HG03469 (cell line): ENCODE results near the gene NUDT3.
"Not testable (repeated sequence)": the region's sequence is repeated elsewhere in the genome, so short reads cannot be mapped to it uniquely, and the experiment has no call there.

ENCODE experiments used
- ATAC-seq: cut with Tn5 transposase; IDR thresholded peaks from one replicate; pipeline ENCODE4 v1.9.1; 2021; ENCODE audit warnings: mild to moderate bottlenecking, moderate library complexity, moderate number of reproducible peaks; ENCODE audit not compliant: unreplicated experiment

Gene NUDT3

DNA sequence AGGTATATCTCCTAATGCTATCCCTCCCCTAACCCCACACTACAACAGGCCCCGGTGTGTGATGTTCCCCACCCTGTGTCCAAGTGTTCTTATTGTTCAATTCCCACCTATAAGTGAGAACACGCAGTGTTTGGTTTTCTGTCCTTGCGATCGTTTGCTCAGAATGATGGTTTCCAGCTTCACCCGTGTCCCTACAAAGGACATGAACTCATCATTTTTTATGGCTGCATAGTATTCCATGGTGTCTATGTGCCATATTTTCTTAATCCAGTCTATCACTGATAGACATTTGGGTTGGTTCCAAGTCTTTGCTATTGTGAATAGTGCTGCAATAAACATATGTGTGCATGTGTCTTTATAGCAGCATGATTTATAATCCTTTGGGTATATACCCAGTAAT, 20.6 kb downstream of the NUDT3 start:
- ATAC-seq: not testable (repeated sequence)

DNA sequence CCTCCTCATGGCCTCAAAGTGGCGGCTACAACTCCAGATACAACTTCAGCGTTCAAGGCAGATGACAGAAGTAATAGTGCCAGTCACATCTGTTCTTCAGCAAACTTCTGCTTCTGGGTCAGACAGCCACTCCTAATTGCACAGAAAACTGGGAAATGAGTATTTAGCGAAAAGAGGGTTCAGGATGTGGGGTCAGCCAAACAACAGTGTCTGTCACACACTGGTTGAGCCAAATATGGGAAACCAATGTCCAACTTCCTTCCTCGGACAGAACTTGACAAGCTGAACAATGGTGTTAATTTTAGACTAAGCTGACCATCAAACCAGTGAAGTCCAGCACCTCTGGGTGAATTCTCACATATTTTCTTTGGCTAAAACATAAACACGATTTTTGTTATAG, 22.1 kb downstream of the NUDT3 start:
- ATAC-seq: no peak

DNA sequence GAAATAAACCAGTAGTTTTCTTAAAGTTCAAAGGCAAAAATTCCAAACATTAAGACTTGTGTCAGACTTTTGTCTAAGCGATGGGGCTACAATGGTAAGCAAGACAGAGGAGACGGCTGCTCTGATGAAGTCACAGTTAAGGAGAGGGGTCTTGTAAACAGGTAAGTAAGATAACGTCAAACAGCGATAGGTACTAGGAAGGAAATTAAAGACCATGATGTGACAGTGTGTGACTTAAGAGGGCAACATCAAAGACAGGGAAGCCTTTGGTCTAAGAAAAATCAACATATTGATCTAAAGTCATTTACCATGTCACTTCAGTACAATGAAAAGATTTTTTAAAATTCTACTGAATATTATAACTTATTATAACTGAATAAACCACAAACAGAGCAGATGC, 23.1 kb downstream of the NUDT3 start:
- no peak for ATAC-seq

DNA sequence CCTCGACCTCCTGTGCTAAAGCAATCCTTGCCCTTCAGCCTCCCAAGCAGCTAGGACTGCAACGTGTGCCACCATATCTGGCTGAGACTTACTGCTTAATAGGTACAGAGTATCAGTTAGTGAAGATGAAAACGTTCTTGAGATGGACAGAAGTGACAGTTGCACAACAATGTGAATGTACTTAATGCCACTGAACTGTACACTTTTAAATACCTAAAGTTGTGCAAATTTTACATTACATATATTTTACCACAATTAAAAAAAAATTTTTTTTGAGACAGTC, 25.9 kb downstream of the NUDT3 start:
- ATAC-seq: no peak

DNA sequence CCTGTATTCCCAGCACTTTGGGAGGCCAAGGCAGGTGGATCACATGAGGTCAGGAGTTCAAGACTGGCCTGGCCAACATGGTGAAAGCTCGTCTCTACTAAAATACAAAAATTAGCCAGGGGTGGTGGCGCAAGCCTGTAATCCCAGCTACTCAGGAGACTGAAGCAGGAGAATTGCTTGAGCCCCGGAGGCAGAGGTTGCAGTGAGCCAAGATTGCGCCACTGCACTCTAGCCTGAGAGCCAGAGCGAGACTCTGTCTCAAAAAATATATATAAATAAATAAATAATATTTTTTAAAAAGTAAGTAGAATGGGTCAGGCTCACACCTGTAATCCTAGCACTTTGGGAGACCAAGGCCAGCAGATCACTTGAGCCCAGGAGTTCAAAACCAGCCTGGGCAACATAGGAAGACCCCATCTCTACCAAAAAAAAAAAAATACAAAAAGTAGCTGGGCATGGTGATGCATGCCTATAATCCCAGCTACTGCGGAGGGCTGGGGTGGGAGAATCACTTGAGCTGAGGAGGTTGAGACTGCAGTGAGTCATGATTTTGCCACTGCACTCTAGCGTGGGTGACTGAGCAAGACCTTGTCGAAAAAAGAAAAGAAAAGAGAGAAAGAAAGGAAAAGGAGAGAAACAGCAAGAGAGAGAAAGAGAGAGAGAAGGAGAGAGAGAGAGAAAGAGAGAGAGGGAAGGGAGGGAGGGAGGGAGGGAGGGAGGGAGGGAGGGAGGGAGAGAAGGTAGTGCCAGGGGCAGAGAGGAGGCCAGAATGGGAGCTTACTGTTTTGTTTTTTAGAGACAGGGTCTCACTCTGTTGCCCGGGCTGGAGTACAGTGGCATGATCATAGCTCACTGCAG, 26.5 kb downstream of the NUDT3 start:
- not testable (repeated sequence) for ATAC-seq

DNA sequence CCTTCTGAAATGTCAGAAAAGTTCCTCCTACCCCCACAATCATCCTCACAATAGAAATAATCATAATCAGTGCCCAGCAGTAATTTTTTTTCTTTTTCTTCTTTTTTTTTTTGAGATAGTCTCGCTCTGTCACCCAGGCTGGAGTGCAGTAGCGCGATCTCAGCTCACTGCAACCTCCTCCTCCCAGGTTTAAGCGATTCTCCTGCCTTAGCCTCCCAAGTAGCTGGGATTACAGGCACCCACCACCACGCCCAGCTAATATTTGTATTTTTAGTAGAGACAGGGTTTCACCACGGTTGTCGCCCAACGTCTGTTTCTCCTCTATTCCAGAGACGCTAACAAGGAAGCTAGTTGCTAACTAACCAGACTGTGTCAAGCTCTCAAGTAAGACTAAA, 28.8 kb downstream of the NUDT3 start:
- not testable (repeated sequence) for ATAC-seq

DNA sequence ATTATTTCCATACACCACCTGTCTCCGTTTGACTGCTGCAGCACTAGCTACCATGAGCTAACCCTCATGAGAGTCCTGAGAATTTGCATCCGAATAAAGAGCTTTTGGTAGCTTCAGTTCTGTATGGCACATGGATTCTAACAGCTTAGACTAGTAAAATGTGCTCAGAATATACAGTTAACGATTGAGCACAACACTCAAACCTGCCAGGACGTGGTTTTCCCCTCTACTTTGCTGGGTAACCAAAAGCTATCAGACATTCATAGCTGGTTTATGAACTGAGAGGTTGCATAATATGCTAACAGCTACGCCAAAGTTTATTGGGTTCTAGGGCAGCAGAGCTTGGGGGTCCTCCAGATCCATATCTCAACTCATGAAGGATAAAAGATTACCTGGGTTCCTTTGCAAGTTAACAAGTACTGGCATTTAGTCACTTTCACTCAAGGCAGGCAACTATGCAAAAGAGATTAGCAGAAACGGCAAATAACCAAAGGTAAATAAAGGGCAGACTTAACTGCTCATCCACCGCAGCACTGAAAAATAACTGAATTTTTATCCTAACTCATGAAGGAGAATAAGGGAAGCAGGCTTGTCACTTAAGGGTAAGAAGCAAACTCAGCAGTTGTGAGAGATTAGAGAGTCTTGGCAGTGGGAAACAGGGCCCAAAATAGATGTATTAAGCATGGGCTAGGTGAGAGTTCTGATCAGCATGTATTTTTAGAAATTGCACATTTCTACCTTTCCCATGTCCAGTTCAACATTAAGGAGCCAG, 29.4 kb downstream of the NUDT3 start:
- no peak for ATAC-seq

DNA sequence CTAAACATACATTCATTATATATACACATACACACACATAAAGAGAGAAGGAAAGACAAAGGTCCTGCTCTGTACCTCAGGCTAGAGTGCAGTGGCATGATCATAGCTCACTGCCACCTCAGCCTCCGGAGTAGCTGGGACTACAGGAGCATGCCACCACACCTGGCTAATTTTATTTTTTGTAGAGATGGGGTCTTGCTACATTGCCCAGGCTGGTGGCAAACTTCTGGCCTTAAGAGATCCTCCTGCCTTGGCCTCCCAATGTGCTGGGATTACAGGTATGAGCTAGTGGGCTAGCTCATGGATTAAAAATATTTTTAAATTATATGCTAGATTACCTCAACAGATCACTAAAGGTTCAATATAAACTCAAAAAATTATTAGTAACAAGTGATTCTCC, 30.3 kb downstream of the NUDT3 start:
- ATAC-seq: no peak

DNA sequence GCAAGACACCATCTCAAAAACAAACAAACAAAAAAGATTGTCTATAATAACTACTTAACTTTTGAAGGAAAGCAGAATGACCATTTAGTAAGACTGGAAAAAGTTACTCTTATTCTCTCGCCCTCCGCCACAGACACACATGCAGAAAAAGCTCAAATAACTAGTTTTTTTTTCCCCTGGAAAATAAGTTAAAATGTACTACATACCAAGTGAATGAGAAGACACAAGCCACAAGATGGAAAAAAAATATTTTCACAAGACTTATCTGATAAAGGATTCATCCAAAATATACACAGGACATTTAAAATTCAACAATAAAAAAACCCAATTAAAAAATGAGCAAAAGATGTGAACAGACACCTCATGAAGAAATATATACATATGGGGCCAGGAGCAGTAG, 31.9 kb downstream of the NUDT3 start:
- no peak for ATAC-seq

DNA sequence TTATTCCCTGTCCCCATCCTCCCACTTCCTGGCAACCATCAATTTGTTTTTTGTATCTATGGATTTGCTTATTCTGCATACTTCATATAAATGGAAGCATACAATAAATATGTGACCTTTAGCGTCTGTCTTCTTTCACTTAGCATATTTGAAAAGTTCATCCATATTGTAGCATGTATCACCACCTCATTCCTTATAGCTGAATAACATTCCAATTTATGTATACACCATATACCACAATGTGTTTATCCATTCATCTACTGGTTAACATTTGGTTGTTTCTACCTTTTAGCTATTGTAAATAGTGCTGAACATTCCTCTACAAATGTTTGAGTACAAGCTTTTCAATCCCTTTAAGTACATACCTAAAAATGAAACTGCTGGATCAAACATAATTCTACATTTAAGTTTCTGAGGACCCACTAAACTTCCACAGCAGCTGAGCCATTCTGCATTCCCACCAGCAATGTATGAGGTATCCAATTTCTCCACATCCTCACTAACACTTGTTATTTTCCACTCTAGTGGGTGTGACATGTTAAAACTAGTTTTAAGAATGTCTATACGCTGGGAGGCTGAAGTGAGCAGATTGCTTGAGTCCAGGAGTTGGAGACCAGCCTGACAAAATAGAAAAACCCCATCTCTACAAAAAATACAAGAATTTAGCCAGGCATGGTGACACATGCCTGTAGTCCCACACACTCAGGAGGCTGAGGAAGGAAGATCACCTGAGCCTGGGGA, 32.9 kb downstream of the NUDT3 start:
- no peak for ATAC-seq

DNA sequence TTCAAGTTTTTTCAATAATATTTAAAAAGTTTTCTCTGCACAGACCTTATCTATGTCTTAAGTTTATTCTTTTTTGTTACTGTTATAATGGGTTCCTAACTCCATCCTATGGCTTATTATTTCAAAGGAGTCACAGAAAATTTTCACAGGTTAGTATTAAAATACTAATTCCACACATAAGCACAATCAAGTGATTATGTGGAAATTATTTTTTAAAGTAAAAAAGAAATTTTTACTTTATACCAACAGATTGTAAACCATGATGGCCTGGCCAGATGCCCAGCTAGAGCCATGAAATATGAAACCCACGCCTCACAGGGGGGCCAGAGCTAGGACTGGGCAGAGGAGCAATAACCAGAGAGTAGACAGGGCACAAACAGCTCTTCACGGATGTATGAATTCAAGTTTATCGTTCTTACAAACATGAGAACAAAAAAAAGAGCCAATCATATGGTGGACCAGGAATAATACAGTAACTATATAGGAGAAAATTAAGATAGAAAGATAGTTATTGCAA, 34.0 kb downstream of the NUDT3 start:
- no peak for ATAC-seq

DNA sequence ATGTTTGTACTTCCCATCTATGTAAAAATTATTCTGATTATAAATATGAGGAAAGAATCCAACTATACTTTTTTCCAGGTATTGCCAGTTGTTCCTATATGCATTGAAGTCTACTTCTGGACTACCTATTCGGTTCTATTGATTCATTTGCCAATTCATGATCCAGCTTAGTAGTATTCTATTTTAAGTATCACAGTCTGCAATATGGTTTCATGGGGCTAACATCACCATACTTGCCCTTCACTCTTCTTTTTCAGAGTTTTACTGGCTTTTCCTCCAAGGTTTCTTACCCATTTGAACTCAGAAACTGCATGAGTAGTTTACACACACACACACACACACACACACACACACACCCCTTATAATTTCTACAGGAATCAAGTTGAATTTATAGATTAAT, 34.5 kb downstream of the NUDT3 start:
- ATAC-seq: no peak

DNA sequence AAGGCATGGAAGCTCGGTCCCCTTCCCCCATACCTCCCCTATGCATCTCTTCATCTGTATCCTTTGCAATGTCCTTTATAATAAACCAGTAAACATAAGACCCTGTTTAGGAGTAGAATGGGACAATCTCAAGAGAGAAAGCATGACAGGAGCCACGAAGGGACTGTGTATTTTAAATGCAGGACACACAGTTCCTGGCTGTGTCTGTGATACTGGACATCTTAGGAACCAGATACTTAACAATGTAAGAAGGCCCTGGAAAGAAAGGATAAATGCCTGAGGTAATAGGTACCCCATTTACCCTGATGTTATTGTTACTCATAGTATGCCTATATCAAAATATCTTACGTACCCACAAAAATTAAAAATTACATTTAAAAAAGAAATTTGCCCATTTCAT, 36.6 kb downstream of the NUDT3 start:
- ATAC-seq: no peak

DNA sequence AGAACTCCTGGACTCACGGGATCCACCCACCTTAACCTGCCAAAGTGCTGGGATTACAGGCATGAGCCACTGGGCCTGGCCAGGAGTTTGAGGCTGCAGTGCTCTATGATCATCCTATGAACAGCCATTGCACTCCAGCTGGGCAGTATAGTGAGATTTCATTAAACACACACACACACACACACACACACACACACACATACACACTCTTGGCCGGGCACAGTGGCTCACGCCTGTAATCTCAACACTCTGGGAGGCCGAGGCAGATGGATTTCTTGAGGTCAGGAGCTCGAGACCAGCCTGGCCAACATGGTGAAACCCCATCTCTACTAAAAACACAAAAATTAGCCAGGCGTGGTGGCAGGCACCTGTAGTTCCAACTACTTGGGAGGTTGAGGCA, 38.2 kb downstream of the NUDT3 start:
- not testable (repeated sequence) for ATAC-seq

DNA sequence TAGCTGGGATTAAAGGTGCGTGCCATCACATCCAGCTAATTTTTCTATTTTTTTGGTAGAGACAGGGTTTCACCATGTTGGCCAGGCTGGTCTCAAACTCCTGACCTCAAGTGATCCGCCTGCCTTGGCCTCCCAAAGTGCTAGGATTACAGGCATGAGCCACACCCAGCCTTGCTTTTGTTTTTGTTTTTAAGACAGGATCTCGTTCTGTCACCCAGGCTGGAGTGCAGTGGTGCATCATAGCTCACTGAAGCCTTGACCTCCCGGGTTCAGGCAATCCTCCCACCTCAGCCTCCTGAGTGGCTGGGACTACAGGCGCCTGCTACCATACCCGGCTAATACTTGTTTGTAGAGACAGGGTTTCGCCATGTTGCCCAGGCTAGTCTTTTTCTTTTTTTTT, 38.9 kb downstream of the NUDT3 start:
- ATAC-seq: not testable (repeated sequence)

DNA sequence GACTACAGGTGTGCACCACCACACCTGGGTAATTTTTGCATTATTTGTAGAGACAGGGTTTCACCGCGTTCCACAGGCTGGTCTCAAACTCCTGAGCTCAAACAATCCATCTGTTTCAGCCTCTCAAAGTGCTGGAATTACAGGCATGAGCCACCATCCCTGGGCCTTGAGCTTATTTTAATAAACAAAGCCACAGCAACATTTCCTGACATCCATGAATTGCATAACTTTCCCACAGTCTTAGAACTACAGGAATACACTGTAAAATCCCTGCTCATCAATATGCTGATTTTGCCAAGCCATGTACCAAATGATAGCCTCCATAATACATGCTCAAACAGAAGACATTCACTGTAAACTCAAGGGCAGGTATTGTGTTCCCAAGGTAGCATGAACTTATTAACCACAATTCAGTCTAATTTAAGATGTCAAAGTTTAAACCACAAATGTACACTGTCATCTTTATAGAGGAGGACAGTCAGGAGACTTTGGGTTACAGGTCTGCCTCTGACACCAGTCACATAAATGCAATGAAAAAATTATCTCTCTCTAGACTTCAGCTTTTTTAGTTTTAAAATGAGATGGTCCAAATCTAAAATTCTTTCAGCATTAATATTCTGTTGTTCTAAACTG, 40.0 kb downstream of the NUDT3 start:
- ATAC-seq: no peak

DNA sequence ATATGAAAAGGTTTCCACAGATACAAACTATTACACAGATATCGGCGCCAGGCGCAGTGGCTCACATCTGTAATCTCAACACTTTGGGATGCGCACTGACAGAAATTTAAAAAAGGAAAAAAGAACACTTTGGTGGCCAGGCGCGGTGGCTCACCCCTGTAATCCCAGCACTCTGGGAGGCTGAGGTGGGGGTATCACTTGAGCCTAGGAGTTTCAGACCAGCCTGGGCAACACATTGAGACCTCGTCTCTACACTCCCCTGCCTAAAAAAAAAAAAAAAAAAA, 41.6 kb downstream of the NUDT3 start:
- ATAC-seq: no peak

DNA sequence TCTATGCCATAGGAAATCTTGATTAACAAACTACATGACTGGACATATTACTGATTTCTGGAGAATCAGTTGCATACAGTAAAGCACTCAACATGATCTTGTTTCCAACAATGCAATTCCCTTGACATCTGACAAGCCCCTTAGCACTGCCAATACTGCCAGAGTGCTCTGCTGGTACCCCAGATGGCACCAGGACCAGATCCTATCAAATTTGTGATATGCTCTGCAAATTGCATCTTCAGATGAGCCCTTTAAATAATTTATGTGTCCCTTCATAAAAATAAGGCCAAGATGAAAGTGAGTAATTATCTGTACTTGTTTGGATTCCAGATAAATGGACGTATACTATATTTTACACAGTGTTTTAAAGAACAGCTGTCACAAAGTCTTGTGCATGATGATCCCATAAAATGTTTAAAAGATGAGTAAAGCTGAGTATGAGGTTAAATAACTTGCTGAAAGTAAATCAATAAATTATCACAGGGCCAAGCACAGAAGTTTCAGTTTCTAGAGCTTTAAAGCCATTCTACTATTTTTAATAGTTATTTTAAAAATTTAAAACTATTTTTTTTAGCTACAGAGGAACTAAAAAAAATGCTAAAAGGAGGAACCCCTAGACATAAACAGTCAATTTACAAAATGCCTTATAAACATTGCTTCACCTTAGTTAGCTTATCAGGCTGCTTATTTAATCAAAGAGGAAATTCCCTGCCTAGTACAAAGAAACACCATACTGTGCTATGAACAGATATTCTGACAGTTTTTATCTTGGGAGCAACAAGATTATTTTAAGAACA, 42.1 kb downstream of the NUDT3 start:
- ATAC-seq: no peak

DNA sequence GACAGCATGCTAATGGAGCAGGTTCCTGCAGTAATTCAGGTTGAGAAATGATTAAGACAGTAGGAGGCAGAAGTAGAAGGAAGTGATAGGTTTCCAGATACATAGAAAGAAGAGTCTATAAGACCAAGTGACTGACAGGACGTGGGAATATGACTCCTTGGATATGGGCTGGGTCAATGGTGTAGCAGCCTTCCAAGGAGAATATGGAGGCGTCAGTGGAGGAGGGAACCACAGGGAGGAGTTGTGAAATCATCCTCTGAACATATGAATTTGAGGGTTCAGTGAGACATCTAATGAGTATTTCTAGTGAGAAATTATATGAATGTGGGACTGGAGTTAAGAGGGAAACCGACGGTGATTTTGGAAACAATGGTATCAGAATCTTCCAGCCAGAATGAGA, 43.3 kb downstream of the NUDT3 start:
- no peak for ATAC-seq

DNA sequence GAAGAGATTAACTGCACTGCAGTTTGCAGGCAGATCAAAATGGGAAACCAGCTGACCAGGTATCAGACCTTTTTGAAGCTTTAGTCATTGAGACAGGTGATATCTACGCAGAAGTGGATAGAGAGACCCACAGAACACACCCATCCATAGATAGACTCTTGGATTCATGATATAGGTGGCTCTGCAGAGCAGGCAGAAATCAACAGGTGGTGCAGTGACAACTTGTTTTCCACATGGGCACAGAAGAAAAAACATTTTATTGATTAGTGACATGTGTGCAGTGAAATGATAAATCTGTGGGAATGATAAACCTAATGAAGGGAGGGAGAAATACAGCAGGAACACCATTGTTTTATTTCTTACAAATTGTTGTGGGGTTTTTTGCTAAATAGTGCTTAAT, 45.2 kb downstream of the NUDT3 start:
- no peak for ATAC-seq
